ENCODE data around the gene NLRP5.
A peak's percentile ranks its signal among the peaks of the same experiment; 100 is the strongest.

The NLRP5 gene

DNA sequence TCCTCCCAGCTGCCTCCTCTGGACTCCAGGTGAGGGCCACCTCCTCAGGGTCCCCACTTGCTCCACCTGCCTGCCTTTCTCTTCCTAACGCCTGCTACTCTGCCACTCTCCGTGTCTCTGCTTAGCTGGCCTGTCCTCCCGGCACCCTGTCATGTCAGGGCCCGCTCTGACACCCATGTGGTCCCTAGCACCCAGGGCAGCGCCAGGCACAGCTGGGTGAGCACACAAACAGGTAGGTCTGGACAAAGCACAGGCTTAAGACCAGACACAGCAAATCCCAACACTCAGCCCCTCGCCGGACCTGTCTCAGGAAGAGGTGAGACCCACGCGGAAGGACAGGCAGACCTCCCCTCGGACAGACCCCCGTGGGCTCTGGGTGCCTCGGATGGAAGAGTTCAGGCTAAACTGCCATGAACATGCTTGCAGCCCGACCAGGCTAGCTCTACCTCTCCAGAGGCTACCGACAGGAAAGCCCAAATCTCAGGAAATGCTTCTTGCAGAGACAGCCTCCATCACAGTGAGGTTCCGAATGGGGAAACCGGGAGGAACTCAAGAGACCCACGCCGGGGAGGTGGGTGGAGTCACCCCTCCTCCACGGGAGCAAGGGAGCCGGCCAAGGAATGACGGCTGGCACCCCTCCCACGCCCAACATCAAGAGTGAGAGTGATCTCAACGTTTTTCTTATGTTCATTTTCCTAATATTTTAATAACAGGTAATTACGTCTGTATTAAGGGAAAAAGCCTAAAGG, 122.0 kb downstream of the NLRP5 start:
- Mint-ChIP-seq H3K27ac (peak overlapping the region; percentile 67), H3K4me1 (ENCODE audit: low read depth) (peaks cover 87% of the 10 kb centered on the region), H3K27me3 (no peaks in the 10 kb centered on the region), H3K4me3 (no peak overlapping the region), H3K9me3 (no peaks in the 10 kb centered on the region), H3K36me3 (ENCODE audit: low read depth) (peaks cover 47% of the 10 kb centered on the region)
- intact Hi-C loops (cut with micrococcal nuclease) = no loop called here

DNA sequence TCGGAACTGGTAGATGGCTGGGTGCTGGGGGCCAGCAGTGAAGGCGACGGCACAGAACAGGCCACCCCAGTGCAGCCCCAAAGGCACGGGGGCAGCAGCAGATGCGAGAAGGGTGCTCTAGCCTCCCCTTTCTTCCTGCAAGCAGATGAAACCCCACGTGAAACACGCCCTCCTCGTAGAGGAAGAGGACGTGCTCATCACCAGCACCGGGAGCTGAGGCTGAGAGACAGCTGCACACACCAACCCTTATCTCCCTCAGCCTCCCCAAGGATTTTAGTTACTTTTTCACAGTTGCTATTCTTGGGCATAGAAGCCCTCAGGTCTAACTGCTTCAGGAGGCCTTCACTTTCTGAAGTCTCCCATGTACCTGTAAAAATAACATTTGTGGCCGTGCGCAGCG, 122.7 kb downstream of the NLRP5 start:
- H3K27me3 Mint-ChIP-seq = no peaks in the 10 kb centered on the region
- peaks cover 93% of the 10 kb centered on the region for H3K4me1 Mint-ChIP-seq (ENCODE audit: low read depth)
- no peak overlapping the region for H3K27ac Mint-ChIP-seq
- intact Hi-C loops (cut with micrococcal nuclease) = no loop called here
- H3K4me3 Mint-ChIP-seq = no peak overlapping the region
- no peaks in the 10 kb centered on the region for H3K9me3 Mint-ChIP-seq
- H3K36me3 Mint-ChIP-seq (ENCODE audit: low read depth) = peaks cover 51% of the 10 kb centered on the region

DNA sequence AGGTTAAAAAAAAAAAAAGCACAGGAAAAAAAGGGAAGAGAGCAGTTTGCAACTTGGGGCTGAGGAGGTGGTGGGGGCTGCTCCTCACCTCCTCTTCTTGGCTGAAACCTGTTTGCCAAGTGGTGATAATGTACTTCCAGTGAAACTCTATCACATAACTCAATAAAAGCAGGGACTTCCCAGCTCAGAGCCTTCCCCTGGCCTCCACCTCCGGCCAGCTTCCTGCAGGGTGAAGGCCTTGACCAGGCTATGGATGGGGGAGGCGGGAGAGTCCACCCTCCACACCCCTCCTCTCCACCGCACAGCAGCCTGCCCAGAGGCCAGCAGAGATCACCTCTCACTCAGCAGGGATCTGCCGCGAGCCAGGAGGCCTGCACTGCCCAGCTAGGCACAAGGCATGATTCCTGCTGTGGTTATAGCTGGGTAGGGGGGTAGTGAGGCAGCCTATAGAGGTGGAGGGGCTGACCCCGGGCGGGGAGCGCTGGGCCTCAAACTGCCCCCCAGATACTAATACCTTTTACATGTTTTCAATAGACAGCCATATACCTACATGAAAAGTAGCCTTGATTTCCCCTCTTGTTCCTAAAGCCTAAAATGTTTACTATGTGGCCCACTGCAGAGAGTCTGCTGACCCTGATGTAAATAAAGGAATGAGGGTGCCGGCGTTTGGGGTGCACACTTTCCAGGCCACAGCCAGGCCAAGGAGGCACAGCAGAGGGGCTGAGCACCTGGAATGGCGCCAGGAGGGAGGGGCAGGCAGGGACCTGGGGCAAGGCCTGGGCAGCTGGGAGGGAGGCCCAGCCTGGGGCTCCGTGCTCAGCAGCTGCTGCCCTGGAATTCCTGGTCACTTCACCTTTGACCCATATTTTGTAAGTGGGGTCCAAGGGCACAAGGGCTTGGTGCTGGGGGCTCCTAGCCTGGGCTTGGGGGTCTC, 124.2 kb downstream of the NLRP5 start:
- intact Hi-C loops (cut with micrococcal nuclease) = loop anchor here (1.0 kb wide), 1 partner anchor 11 kb away; the partner anchor contains the start of gene ZNF787
- Mint-ChIP-seq H3K27ac (peak overlapping the region; percentile 61), H3K36me3 (ENCODE audit: low read depth) (peaks cover 57% of the 10 kb centered on the region), H3K27me3 (no peaks in the 10 kb centered on the region), H3K4me3 (peak overlapping the region; percentile 9), H3K9me3 (no peaks in the 10 kb centered on the region), H3K4me1 (ENCODE audit: low read depth) (peaks cover 90% of the 10 kb centered on the region)

Data from dendritic cell treated with granulocyte-macrophage colony-stimulating factor and Interleukin-4, amounts not matched to agents 40 ng/mL and 50 ng/mL, for 4 days (primary cell).